ENCODE measurements around the gene RNF5.

The RNF5 gene

GRCh38 chr6:32213649-32214048 is 35.4 kb downstream of the RNF5 start:
- DNase-seq = no peak

- no peak for DNase-seq
Observed at GRCh38 chr6:32214126-32214525, 35.9 kb downstream of the RNF5 start.

DNA sequence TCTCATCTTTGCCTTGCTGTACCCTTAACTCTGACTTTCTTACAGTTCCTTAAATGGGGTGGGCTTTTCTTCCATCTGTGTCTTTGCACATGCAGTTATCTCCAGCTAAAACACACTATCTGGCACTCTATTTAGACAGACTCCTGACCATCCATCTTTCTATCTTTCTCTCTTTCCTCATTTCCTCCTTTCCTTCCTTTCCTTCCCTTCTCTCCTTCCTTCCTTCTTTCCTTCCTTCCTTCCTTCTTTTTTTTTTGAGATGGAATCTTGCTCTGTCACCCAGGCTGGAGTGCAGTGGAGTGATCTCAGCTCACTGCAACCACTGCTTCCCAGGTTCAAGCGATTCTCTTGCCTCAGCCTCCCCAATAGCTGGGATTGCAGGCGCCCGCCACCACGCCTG is 37.4 kb downstream of the RNF5 start:
- DNase-seq = no peak

DNA sequence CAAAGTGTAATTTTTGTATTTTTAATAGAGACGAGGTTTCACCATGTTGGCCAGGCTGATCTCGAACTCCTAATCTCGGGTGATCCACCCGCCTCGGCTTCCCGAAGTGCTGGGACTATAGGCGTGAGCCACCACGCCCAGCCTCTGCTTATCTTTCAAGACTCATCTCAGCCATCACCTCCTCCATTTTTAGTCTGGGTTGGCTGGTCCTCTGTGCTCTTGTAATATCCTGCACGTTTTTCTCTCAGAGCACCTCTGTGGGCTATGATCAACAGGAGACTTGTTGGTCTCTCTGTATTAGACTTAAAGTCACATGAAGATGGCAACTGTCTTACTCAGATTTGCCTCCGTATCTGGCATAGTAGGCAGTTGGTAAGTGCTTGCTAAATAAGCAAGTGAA is 38.1 kb downstream of the RNF5 start:
- DNase-seq = no peak

GRCh38 chr6:32216998-32217397 is 38.8 kb downstream of the RNF5 start:
- DNase-seq = no peak

- DNase-seq = no peak
Observed at GRCh38 chr6:32218167-32218566, 40.0 kb downstream of the RNF5 start.

- DNase-seq = no peak
Observed at GRCh38 chr6:32220021-32220420, 41.8 kb downstream of the RNF5 start.

GRCh38 chr6:32222333-32223230 is 44.4 kb downstream of the RNF5 start:
- DNase-seq = no peak

GRCh38 chr6:32223258-32224235 is 45.3 kb downstream of the RNF5 start, which contains the start of gene NOTCH4:
Gene NOTCH4, minus strand, starts transcription at chr6:32224067. Its CDS starts 139 bp downstream, at chr6:32223928.
- no peak for DNase-seq

GRCh38 chr6:32224696-32225095 is 46.5 kb downstream of the RNF5 start:
- no peak for DNase-seq

DNA sequence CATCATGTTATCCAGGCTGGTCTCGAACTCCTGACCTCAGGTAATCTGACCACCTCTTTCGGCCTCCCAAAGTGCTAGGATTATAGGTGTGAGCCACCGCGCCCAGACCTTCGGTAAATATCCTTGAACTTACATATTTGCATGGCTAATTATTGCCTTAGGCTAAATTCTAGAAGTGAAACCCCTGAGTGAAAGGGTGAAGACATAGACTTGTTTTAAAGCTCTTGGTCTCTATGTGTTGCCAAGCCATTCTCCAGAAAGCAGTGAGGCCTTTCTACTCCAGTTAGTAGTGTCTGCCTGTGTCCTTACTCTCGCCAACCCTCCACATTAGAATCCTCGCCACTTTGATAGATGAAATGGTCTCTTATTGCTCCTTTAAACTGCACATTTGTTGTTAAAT is 48.2 kb downstream of the RNF5 start:
- no peak for DNase-seq
